Thyroid gland (tissue), 4 donors: ENCODE data around the gene ZNF496.

ENCODE experiments used
- CTCF ChIP-seq, 6 experiments: fragments of 200-600 bp in 3 of 6; fragments of 450-650 bp in 3 of 6; sonication (generic) in 3 of 6; IDR thresholded peaks; one replicate each; pipeline ENCODE4 v1.5.1; 2016 to 2019; ENCODE audit warnings: antibody characterized with exemption in 6 of 6, mild to moderate bottlenecking in 2 of 6, inconsistent platforms in 1 of 6, moderate library complexity in 1 of 6
- POLR2A ChIP-seq, 2 donors: fragments of 450-650 bp; IDR thresholded peaks; one replicate each; pipeline ENCODE4 v1.6.1; 2017; ENCODE audit warnings: antibody characterized with exemption in 2 of 2, mild to moderate bottlenecking in 2 of 2, moderate library complexity in 1 of 2

DNA sequence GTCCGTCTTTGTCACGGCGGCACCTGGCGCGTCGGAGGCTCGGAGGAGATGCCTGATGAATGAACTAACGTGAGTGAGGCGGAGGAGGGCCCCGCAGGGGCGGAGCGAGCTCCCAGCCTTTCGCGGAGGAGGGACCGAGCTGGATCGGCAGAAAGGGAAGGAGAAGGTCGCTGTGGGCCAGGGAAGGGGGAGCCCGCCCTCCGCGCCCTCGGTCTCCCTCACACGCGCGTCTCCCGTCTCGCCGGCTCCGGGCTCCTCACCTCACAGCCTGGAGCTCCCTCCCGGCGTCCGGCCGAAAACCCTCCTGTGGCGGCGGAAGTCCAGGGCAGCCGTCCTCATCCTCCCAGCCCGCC is 519 bp downstream of the ZNF496 start:
- TF ChIP-seq CTCF (IDR thresholded peaks at IDR 0.05) (no peak), POLR2A (IDR thresholded peaks at IDR 0.05) (peak in 1 of 2 donors; percentile 84)
